T-helper 2 cell treated with Interferon-gamma antibody and Interleukin-4, amounts not matched to agents 5 μg/mL and 100 μg/mL, for 36 hours (primary cell): ENCODE measurements around the gene COL27A1.
"Not testable (repeated sequence)": the region's sequence is repeated elsewhere in the genome, so short reads cannot be mapped to it uniquely, and the experiment has no call there.

Experiments used
- DNase-seq: peaks from one replicate; pipeline ENCODE4 v3.0.0; 2021; ENCODE audit warnings: low spot score
- H3K27ac Mint-ChIP-seq: one replicate; pipeline ENCODE4 v1.8.0; 2021; ENCODE audit warnings: mild to moderate bottlenecking, mixed read lengths
- H3K27me3 Mint-ChIP-seq: one replicate; pipeline ENCODE4 v1.8.0; 2021; ENCODE audit warnings: low read depth, mixed read lengths
- H3K36me3 Mint-ChIP-seq: one replicate; pipeline ENCODE4 v1.8.0; 2021; ENCODE audit warnings: low read depth, mixed read lengths
- H3K4me1 Mint-ChIP-seq: one replicate; pipeline ENCODE4 v1.8.0; 2021; ENCODE audit warnings: low read depth, mixed read lengths
- H3K4me3 Mint-ChIP-seq: one replicate; pipeline ENCODE4 v1.8.0; 2022; ENCODE audit warnings: mild to moderate bottlenecking, moderate library complexity, mixed read lengths
- H3K9me3 Mint-ChIP-seq: one replicate; pipeline ENCODE4 v1.8.0; 2021; ENCODE audit warnings: mixed read lengths

The COL27A1 gene

DNA sequence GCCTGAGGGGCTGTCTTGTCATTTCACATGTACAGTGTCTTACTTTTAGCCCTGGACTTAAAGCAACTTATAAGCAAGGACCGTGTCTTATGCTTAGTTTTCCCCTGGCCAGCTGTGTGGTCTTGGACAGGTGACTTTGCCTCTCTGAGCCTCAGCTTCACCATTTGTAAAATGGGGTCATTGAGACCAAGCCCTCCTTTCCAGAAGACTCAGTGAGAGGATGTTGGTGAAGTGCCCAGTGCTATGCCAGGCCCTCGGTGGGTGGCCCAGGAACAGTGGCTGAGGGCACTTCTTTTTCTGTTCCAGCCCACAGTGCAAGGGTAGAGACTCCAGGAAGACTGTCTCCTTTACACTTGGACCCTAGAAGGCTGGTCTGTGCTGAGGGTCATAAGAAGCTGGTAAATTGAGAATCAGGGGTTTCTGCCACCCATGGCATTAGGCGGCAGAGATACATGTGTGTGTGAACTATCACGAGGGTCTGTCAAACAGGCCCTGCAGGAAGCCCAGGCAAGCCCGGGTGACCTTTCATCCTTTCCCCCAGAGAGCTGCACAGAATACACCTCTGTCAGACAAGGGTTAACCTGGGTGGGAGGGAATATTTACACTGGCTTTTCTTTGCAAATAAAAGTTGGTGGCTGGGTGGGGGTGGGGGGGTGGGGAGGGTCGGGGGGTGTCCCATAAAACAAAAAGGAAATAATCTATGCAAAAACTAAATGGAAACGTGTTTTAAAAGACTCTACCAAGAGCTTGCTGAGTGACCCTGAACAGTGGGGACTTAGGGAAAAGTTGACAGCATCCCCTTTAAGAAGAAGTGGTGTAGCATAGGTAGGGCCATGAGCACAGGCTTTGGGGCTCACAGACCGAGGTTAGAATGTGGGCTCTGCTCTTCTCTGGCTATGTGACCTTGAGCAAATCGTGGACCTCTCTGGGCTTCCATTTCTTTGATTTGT, 35.8 kb upstream of the COL27A1 start:
- H3K27me3 Mint-ChIP-seq = no peaks in the 10 kb centered on the region
- H3K4me1 Mint-ChIP-seq = no peaks in the 10 kb centered on the region
- no peaks in the 10 kb centered on the region for H3K36me3 Mint-ChIP-seq
- H3K27ac Mint-ChIP-seq = no peak overlapping the region
- DNase-seq = no peak
- H3K4me3 Mint-ChIP-seq = no peak overlapping the region
- H3K9me3 Mint-ChIP-seq = no peaks in the 10 kb centered on the region

DNA sequence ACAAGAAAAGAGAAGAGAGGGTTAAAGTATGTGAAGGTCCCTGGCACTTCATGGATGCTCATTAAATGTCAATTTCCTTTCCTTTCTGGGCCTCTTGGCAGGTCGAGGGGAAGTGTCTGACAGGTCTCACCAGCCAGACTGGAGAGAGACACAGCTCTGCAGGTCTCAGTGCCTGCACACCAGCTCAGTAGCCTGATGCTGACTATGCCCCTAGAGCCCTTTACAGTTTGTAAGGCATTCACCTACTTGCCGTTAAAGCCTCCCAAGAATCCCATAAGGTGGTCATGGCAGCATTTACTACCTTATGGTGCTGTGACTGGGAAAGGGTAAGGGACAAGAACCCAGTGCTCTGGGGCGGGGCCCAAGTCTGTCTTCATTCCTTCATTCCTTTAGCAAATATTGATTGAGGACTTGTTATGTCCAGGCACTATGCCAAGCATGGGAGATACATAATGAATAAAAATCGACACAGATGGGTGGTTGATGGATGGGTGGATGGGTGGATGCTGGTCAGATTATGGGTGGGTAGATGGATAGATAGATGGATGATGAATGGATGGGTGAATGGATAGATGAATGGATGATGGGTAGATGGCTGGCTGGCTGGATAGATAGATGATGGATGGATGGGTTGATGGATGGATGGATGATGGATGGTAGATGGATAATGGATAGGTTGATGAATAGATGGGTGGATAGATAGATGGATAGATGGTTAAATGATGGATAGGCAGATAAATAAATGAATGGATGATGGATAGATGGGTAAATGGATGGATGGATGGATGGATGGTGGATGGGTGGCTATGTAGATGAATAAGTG, 34.9 kb upstream of the COL27A1 start:
- Mint-ChIP-seq H3K27ac (no peak overlapping the region), H3K9me3 (no peaks in the 10 kb centered on the region), H3K27me3 (no peaks in the 10 kb centered on the region), H3K36me3 (no peaks in the 10 kb centered on the region), H3K4me1 (no peaks in the 10 kb centered on the region), H3K4me3 (no peak overlapping the region)
- DNase-seq = no peak

DNA sequence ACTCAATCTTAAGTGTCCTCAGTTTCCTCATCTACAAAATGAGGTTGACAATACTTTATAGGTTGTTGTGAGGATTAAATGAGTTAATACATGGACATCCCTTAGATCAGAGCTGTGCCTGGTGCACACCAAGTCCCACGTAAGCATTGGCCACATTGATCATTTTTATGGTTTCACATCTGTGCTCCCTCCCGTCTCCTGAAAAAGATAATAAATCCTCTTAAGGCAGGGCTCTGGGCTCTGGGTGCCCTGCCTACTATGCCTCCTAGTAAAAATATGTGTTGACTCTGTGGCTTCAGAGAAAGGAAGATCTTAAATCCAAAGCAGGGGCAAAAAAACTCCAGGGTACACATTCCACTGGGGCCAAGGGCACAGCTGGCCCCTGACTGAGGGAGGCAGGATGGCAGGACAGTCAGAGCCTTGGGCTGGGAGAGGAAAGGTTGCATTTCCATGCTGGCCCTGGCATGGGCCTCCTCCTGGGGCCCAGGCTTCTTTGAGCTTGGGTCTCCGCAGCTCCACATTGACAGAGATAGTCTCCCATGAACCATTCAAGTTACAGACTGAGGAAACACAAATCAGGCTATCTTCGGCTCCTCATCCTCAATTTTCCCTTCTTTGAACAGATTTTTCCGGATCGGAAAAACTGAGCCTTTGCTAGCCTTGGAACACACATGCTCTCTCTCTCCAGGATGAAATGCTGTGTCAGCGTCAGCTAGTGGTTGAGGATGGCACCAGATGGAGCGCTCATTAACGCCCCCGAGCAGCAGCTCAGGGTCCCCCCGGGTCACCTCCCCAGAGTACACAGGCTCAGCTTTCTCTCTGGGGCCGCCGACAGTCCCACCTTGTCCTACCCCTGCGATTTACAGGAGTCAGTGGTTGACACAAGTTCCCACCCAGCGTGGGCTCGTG, 33.9 kb upstream of the COL27A1 start:
- Mint-ChIP-seq H3K9me3 (no peaks in the 10 kb centered on the region), H3K27ac (no peak overlapping the region), H3K4me3 (no peak overlapping the region), H3K36me3 (no peaks in the 10 kb centered on the region), H3K4me1 (no peaks in the 10 kb centered on the region), H3K27me3 (no peaks in the 10 kb centered on the region)
- no peak for DNase-seq

DNA sequence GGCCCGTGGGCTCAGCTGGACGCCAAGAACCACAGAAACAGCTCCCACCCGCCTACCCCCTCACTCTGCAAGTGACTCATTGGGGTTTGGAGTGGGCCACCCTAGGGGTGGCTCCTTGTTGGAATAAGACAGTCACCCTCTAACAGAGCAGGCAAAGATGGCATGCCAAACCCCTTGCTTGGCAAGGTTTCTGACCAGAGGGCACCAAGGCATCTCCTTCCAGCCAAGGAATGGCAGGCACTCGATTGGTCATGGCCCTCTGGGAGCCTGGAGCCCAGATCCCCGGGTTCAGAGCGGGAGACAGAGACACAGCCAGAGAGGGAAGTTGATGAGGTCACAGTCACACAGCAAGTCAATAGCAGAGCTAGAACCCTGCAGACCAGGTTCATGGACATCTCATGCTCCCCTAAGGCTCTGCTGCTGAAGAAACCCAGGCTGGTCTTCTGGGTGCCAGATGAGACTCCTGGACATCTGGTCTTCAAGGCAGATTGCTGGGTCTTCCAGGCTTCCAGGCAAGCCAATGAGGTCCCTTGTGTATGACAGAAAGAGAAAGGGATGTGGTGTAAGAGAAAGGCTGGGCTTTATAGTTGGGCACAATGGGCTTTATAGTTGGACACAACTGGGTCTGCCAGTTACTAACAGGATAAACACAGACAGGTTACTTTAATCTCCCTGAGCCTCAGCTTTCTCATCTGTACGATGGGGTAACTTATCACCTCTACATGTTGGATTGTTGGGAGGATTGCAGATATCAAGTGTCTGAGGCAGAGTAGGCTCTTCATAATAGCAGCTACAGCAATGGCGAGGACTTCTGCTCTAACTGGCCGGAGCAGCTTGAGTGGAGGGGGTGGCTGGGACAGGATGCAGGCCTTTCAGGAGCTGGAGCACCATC, 33.0 kb upstream of the COL27A1 start:
- H3K9me3 Mint-ChIP-seq = no peaks in the 10 kb centered on the region
- no peaks in the 10 kb centered on the region for H3K4me1 Mint-ChIP-seq
- no peak overlapping the region for H3K27ac Mint-ChIP-seq
- no peaks in the 10 kb centered on the region for H3K27me3 Mint-ChIP-seq
- no peak overlapping the region for H3K4me3 Mint-ChIP-seq
- no peak for DNase-seq
- H3K36me3 Mint-ChIP-seq = no peaks in the 10 kb centered on the region

DNA sequence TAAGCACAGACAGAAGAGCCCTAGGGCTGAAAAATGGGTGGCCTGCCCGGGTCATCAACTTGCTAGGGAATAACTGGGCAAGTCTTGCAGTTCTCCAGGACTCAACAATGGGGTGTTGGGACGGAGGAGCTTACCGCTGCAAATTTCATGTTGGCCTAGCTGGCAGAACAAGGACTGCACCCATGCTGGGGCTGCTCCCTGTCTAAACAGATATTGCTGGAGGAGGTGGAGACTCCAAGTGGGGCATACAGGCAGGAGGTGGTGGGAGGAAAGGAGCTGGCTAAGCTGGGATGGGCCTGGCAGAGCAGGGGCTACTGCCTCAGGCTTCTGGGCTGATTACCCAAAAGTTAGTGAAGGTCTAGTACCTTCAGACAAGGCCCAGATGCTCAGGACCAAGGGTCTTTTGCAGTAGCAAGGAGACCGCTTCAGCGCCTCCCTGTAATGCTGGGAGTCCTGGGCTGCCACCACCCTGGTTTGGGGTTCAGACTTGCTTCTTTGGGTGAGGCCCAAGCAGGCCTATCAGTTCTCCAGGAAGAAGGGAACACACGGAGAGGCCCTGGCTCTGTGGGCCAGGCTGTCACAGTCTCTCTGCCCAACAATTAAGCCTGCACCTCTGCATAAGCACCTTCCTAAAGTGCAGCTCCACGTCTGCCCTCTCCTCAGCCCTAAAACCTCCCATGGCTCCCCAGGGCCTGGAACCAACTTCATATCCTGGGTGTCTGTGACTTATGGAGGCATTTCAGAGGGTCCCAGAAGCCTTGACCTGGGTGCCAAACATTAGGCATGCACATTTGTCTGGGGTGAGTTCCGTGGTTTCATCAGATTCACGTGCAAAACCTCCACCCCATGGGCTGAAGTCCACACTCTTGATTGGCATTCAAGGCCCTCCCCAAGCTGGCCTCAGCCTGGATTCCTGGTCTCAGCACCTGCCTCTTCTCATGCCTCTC, 32.0 kb upstream of the COL27A1 start:
- no peaks in the 10 kb centered on the region for H3K36me3 Mint-ChIP-seq
- H3K27me3 Mint-ChIP-seq = no peaks in the 10 kb centered on the region
- no peaks in the 10 kb centered on the region for H3K9me3 Mint-ChIP-seq

DNA sequence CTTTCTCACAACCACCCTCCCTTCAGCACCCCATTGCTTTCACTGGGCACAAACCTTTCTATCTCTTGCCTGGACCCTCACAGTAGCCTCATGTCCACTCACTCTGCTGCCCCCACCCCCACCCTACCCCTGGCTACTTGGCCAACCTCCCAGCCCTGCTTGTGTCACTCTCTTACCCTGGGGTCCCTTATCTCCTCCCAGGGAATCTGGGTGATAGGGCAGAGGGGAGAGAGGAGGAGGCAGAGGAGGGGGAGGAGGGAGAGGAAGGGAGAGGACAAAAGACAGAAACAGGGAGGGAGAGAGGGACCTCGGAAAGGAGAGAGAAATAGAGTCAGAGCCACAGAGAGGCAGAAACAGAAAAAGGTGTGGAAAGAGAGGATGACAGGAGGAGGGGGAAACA, 31.2 kb upstream of the COL27A1 start:
- DNase-seq = no peak
- Mint-ChIP-seq H3K36me3 (no peaks in the 10 kb centered on the region), H3K27me3 (no peaks in the 10 kb centered on the region), H3K4me1 (no peaks in the 10 kb centered on the region), H3K4me3 (no peak overlapping the region), H3K27ac (no peak overlapping the region), H3K9me3 (no peaks in the 10 kb centered on the region)

More for the DNA sequence above, 32.0 kb upstream of the COL27A1 start:
- no peak for DNase-seq
- H3K4me3 Mint-ChIP-seq = no peak overlapping the region
- H3K27ac Mint-ChIP-seq = no peak overlapping the region
- H3K4me1 Mint-ChIP-seq = no peaks in the 10 kb centered on the region

DNA sequence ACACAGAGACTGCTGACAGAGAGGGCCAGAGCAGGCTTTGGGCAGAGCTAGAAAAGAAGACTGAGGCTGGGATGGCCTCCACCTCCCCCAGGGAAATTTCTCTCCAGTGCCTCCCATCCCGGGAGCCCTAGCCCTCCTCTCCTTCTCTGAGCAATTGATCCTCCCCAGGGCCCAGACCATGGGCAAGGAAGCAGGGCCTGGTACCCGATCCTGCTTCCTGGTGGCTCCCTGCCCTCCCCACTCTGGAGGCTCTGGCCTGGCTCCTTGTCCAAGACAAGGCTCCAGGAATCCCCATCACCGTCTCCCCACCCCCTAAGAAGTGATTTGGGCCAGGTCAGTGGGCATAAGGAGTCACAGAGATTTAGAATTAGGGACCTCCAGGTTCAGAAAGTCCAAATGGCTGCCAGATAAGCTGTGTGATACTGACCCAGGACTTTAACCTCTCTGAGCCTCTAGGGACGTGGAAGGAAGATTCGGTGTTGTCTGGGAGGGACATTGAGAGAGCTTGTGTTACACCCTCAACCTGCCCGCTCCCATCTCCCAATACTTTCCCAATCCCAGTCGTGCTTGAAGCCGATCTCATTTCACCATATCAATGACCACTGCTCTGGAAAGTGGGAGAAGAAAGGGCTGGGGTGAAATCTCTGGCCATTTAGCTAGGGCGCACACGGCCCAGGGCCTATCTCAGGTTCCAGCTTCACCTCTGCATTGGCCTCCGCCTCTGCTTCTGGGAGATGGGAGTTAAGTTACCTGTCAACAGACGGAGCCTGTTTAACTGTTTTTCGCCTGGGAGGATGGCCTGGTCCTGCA, 30.5 kb upstream of the COL27A1 start:
- Mint-ChIP-seq H3K27me3 (no peaks in the 10 kb centered on the region), H3K4me1 (no peaks in the 10 kb centered on the region), H3K4me3 (no peak overlapping the region)

DNA sequence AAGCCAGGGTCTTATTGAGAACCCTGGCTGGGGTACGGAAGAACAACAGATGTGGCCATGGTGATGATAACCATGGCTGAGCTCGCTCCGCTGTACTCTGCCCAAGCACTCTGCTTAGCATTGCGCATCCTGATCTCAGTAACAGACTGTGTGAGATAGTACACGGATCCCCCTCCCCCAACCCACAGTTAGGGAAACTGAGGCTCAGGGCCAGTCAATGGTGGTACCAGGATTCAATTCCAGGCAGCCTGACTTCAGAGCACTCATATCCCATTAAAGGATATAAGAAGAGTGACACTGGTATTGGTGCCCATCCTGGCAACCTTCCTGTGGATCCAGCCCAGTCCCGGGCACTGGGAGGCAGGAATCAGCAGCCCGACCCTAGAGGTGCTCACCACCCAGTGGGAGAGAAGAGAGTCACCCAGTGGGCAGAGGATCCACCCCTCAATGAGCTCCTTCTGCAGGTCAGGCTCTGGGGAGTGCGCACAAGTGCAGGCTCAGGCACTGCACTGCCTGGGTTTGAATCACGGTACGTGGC, 29.8 kb upstream of the COL27A1 start:
- no peak for DNase-seq
- H3K36me3 Mint-ChIP-seq = no peaks in the 10 kb centered on the region
- no peaks in the 10 kb centered on the region for H3K27me3 Mint-ChIP-seq

More for the DNA sequence above, 30.5 kb upstream of the COL27A1 start:
- H3K9me3 Mint-ChIP-seq = no peaks in the 10 kb centered on the region
- H3K36me3 Mint-ChIP-seq = no peaks in the 10 kb centered on the region
- no peak overlapping the region for H3K27ac Mint-ChIP-seq
- DNase-seq = no peak

DNA sequence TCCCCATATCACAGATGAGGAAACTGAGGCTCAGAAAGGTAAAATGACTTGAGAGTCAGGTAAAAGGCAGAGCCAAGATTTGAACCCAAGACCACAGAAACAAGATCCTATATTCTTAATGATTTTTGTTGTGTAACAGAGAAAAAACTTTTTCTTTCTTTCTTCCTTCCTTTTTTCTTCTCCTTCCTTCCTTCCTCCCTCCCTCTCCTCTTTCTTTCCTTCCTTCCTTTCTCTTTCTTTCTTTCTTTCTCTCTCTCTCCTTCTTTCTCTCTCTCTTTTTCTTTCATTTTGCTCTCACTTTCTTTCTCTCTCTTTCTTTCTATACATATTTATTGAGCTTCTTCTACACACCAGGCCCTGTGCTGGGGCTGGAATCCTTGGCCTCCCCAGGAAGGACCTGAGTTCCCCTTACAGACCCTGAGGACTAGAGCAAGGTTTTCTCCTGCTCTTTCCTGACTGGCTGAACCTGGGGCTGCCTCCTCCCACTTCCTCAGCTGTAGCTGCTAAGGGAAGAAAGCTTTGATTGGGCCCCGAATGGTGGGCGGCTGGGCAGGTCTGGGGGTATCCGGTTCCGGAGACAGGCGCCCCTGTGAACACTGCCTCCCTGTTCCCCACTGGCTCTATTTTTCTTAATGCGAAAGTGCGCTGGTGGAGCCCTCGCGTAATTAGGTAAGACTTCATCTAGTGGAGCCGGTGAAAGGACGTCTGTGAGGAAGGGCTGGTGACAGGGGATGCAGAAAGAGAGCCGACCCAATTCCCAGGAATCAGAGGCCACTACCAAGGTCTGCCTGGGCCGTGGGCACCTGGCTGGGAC, 28.9 kb upstream of the COL27A1 start:
- H3K27me3 Mint-ChIP-seq = no peaks in the 10 kb centered on the region
- no peaks in the 10 kb centered on the region for H3K36me3 Mint-ChIP-seq
- H3K4me1 Mint-ChIP-seq = no peaks in the 10 kb centered on the region
- H3K27ac Mint-ChIP-seq = no peak overlapping the region
- H3K9me3 Mint-ChIP-seq = no peaks in the 10 kb centered on the region
- no peak overlapping the region for H3K4me3 Mint-ChIP-seq
- no peak for DNase-seq

More for the DNA sequence above, 29.8 kb upstream of the COL27A1 start:
- H3K4me1 Mint-ChIP-seq = no peaks in the 10 kb centered on the region
- H3K27ac Mint-ChIP-seq = no peak overlapping the region
- H3K9me3 Mint-ChIP-seq = no peaks in the 10 kb centered on the region
- H3K4me3 Mint-ChIP-seq = no peak overlapping the region

DNA sequence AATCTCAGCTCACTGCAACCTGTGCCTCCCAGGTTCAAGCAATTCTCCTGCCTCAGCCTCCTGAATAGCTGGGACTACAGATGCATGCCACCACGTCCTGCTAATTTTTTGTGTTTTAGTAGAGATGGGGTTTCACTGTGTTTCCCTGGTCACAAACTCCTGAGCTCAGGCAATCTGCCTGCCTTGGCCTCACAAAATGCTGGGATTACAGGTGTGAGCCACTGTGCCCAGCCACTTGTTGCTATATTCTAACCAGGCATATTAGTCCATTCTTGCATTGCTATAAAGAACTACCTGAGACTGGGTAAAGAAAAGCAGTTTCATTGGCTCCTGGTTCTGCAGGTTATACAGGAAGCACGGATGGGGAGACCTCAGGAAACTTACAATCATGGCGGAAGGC, 26.6 kb upstream of the COL27A1 start:
- not testable (repeated sequence) for H3K9me3 Mint-ChIP-seq, H3K36me3 Mint-ChIP-seq, H3K27me3 Mint-ChIP-seq, H3K4me3 Mint-ChIP-seq, H3K4me1 Mint-ChIP-seq, DNase-seq, H3K27ac Mint-ChIP-seq

DNA sequence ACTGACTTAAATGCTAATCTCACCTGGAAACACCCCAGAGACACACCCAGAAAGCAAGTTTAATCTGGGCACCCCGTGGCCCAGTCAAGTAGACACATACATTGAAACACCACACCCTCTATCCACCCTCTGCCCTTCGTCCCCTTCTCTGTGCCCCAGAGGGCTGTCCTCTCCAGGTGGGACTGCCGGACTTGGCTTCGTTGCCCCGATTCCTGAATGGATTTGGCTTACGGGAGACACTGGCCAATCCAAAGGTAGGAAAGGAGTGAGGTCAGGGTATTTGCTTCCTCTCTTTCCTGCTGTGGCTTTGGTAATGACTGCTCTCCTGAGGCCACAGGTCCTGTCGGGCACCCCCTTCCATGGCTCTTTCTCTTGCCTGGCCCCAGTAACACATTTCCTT, 25.2 kb upstream of the COL27A1 start:
- Mint-ChIP-seq H3K27me3 (no peaks in the 10 kb centered on the region), H3K9me3 (no peaks in the 10 kb centered on the region), H3K4me3 (no peak overlapping the region), H3K27ac (no peak overlapping the region), H3K4me1 (no peaks in the 10 kb centered on the region), H3K36me3 (no peaks in the 10 kb centered on the region)
- DNase-seq = no peak
